GM10266 (cell line): ENCODE data around the gene FAM131B.

Experiments used
- DNase-seq: peaks from one replicate; pipeline ENCODE4 v3.0.0; 2012; ENCODE audit errors: extremely low spot score
- TF ChIP-seq, protein P1 (sequence below): IDR thresholded peaks from 2 replicates; pipeline ENCODE4 v1.5.1; 2012; ENCODE audit warnings: mild to moderate bottlenecking, low read depth; ENCODE audit not compliant: control insufficient read depth, insufficient read depth; ENCODE audit errors: missing control alignments

FAM131B gene

DNA sequence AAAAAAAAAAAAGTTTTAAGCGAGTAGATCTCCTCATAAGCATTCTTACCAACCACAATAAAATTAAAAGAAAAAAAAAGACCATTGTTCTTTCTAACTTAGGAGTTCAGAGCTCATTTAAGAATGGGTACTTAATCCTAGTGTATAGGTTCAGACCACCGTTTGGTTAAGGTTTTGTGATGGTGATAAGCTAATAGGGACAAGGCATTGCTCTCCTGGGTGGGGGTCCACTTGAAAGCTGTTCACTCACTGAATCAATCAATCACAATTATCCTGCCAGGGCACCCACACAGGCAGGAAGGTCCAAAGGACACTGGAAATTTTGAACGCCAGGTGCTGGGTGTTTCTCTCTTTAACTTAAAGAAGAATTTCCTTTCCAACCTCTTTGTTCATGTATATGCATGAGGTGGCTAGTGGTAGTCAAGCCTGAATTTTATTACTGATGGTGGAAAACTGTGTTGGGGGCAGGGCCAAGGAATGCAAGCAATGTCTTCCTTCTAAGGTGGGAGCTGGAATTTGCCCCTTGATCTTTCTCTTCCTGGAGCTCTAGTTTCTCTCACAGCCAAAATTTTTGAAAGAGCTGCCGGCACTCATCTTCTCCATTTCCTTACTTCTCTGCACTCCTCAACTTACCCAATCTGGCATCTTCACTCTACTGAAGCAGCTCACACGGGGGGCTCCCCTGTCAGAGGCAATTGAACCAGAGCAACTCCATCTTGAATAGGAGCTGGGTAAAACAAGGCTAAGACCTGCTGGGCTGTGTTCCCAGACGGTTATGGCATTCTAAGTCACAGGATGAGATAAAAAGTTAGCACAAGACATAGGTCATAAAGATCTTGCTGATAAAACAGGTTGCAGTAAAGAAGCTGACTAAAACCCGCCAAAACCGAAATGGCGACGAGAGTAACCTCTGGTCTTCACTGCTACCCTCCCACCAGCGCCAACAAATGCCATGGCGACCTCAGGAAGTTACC, 7.5 kb upstream of the FAM131B start:
- DNase-seq = no peak
- TF ChIP-seq, protein P1, sequence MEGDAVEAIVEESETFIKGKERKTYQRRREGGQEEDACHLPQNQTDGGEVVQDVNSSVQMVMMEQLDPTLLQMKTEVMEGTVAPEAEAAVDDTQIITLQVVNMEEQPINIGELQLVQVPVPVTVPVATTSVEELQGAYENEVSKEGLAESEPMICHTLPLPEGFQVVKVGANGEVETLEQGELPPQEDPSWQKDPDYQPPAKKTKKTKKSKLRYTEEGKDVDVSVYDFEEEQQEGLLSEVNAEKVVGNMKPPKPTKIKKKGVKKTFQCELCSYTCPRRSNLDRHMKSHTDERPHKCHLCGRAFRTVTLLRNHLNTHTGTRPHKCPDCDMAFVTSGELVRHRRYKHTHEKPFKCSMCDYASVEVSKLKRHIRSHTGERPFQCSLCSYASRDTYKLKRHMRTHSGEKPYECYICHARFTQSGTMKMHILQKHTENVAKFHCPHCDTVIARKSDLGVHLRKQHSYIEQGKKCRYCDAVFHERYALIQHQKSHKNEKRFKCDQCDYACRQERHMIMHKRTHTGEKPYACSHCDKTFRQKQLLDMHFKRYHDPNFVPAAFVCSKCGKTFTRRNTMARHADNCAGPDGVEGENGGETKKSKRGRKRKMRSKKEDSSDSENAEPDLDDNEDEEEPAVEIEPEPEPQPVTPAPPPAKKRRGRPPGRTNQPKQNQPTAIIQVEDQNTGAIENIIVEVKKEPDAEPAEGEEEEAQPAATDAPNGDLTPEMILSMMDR = no peak

DNA sequence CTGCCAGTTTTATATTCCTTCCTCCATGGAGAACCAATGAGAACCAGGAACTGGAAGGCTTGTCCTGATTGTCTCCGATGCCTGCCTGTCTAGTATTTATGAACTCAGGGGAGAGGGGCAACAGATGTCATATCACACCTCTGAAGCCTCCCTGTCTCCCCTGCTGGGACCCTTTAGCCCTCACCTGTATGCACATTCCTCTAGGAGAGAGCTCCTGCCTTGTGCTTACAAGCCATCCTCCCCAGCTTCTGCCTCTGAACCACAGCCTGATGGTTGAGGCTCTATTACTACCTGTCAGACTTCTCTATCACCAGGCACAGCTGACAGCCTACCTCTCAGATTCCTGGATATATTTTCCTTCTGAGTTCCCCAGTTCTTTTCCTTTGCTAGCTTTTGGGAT, 5.9 kb upstream of the FAM131B start:
- TF ChIP-seq, protein P1 = no peak
- no peak for DNase-seq

DNA sequence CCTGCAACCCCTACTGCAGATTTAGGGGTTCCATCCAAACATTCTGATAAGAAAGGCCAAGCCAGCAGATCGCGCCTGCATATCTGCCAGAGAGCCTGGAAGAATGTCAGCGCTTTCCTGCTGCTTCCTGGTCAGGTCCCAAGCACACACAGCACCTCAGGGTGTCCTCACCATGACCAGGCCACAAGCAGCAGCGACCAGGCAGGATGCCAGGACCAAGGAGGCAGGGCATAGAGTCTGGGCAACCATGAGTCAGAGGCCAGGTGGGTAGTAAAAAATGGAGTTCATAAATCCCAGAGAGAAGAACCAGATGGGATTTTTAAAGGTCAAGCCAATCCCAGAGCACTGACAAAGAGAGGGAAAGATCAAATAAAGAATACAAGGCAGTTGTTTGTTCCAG, 5.5 kb upstream of the FAM131B start:
- TF ChIP-seq, protein P1 = no peak
- no peak for DNase-seq

DNA sequence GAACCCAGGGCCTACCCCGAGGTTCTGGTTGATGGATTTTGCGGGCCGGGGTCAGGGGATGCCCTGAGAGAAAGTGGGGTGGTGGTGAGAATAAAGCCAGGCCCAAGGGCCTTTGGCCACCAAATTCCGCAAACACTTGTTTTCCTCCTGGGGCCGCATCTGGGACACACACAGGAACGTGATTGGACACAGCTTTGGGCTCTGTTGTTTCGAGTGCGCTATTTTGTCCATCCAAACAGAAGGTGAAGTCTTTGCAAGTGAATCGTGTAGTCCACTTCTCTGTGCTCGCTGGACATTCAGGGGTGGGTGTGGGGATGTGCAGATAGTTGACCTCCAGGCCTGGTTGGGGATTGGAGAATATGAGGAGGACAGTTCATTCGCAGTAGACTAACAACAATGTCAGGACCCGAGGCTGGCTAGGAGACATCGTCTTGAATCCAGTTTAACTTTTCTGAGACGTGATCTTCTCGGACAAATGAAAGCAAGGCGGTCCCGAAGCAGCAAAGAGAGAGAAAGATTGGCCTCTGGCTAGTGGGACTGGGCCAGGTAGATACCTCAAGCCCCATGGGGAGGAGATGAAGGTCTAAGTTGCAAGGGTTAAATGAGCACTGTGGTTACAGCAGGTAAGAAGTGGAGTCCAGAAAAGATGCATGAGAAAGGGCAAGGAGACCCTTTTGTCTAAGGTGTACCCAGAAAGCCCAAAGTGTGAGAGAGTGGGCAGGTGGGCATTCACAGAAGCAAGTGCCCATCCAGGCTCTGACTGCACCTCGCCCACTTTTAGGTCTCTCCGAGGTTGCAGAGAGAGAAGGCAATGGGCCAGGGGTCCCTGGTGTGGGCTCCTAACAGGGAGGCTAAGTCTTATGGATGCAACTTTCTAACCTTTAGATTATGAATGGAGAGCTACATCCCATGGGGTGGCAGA, 764 bp upstream of the FAM131B start:
- DNase-seq = no peak
- TF ChIP-seq, protein P1 = no peak

DNA sequence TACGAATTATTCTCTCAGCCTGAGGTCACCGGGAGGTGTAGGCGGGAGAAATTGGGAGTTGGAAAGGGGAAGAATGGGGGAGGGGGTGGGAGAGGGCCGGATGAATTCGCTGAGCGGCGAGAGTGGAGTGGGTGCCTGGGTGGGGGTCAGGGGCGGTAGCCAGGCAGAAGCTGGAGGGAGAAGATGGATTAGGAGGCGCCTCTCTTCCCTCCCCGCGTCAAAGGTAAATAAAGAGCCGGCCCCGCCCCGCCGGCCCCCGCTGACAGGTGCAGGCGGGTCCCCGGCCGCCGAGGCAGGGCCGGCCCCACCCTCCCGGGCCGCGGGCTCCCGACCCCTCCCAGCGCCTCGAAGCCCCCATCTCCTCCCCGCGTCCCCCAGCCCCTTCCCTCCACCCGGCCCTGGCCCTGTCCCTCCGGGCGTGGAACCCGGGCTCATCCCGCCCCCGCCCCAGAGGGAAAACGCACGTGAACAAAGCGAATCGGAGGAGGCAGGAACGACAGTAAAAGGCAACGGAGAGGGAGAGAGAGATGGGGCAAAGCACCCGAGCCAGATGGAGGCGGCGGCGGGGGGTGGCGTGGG, 872 bp downstream of the FAM131B start:
- TF ChIP-seq, protein P1 = no peak
- DNase-seq = peak; percentile 59

DNA sequence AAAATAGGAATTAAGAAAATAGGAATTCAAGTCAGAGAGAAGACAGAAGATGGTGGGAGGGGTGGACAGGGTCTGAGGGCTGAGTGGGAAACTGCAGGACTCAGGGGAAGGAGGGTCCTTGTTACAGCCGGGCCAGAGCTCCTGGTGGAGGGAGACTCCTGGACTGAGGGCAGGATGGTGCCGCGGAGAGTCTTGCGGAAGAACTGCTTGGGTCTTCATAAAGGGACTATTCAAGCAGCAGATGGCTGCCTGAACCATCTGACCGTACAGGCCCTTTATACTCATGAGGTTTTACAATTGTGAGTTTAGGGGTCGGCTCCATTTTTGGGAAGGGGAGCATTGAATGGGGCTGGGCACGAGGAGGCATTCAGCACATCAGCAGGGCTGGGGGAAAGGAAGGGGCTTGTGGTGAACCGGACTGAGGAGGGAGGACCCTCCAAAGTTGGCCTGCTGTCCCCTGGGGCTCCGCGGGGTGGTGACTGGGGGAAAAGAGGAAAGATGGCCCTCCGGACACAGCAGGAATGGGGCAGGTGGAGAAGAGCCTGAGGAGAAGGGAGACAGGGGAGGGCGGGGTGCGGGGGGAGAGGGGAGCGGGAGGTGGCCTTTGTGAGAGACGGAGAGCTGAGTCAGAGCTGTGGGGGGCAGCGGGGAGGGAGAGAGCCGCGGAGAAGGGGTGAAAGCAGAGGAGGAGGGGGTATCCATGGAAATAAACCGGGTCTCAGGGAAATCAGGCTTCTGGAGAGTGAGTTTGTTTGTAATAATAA, 1.5 kb downstream of the FAM131B start:
- DNase-seq = no peak
- TF ChIP-seq, protein P1 = no peak
